ENCODE data around the gene SNX21.

The SNX21 gene

GRCh38 chr20:45883100-45883469 lies 49.5 kb downstream of the SNX21 start:
- no peak for DNase-seq

- no peak for DNase-seq
Measured at GRCh38 chr20:45886590-45887345, 53.2 kb downstream of the SNX21 start.

GRCh38 chr20:45887346-45887715 lies 53.7 kb downstream of the SNX21 start, which contains the start of gene SPATA25:
TSS of gene SPATA25 (minus strand) at chr20:45887622. CDS start at chr20:45887590, 32 bp downstream.
- no peak for DNase-seq

- DNase-seq, result no peak
Measured at GRCh38 chr20:45888681-45889080, 55.1 kb downstream of the SNX21 start.

- peak; percentile 58 for DNase-seq
Measured at GRCh38 chr20:45890077-45890984, 56.7 kb downstream of the SNX21 start.

- peak; percentile 91 for DNase-seq
Measured at GRCh38 chr20:45890985-45891983, 57.7 kb downstream of the SNX21 start, which contains the start of the genes CTSA and NEURL2. TSS of gene CTSA (plus strand) at chr20:45891335. CDS start at chr20:45891569, 234 bp downstream. TSS of gene NEURL2 (minus strand) at chr20:45891208. CDS start at chr20:45890991, 217 bp downstream.

GRCh38 chr20:45892049-45892825 lies 58.6 kb downstream of the SNX21 start:
- DNase-seq, result no peak
